GM12878 (cell line): Measurements from ENCODE around the gene SEBOX. TPM values are rescaled to one million over a fixed set of nuclear protein-coding genes. Genes with fewer than 3 reads are reported as not detected.

Experiments used
- CUX1 ChIP-seq: IDR thresholded peaks from 2 replicates; pipeline ENCODE4 v1.6.1; 2012; ENCODE audit warnings: improper control_type of control experiment, low read depth, low read length; ENCODE audit not compliant: insufficient replicate concordance
- MXI1 ChIP-seq: fragments of 150-350 bp; IDR thresholded peaks from 2 replicates; pipeline ENCODE4 v1.6.1; 2011; ENCODE audit warnings: low read depth, mild to moderate bottlenecking, inconsistent platforms, low read length, improper control_type of control experiment
- MYC ChIP-seq: IDR thresholded peaks from 2 replicates; pipeline ENCODE4 v1.6.1; 2011; ENCODE audit warnings: mild to moderate bottlenecking, low read length, moderate library complexity, inconsistent platforms; ENCODE audit not compliant: insufficient read depth, insufficient replicate concordance, insufficient read length, severe bottlenecking
- PML ChIP-seq: IDR thresholded peaks from 2 replicates; pipeline ENCODE4 v1.6.1; 2012; ENCODE audit warnings: low read length, inconsistent platforms
- SIX5 ChIP-seq: IDR thresholded peaks from 2 replicates; pipeline ENCODE4 v1.6.1; 2011; ENCODE audit warnings: mild to moderate bottlenecking, low read depth, low read length, moderate library complexity; ENCODE audit not compliant: severe bottlenecking
- TAF1 ChIP-seq: IDR thresholded peaks from 2 replicates; pipeline ENCODE4 v1.6.1; 2011; ENCODE audit warnings: mild to moderate bottlenecking, low read depth, low read length, borderline replicate concordance
- ZBTB11 ChIP-seq: fragments of 450-650 bp; formaldehyde crosslinking; IDR thresholded peaks from 2 replicates; pipeline ENCODE4 v1.5.0; 2022; ENCODE audit warnings: mild to moderate bottlenecking, missing genetic modification characterization
- ZNF207 ChIP-seq: fragments of 450-650 bp; IDR thresholded peaks from 2 replicates; pipeline ENCODE4 v1.6.1; 2014; ENCODE audit warnings: antibody characterized with exemption, mild to moderate bottlenecking, borderline replicate concordance
- ZNF687 ChIP-seq: fragments of 450-650 bp; IDR thresholded peaks from 2 replicates; pipeline ENCODE4 v1.6.1; 2017; ENCODE audit warnings: mild to moderate bottlenecking, moderate library complexity
- polyA plus RNA-seq, 11 experiments: library from polyadenylated mRNA; depleted of rRNA in 4 of 11; unstranded in 6 of 11; stranded (reverse) in 5 of 11; fragments of >200 nt; fragmentation: Nextera tagmentation in 4 of 11; fragmentation: Illumina TruSeq in 1 of 11; extraction: Ambion mirVana in 4 of 11; extraction: Trizol in 1 of 11; gene quantifications; 1 replicate in 1 of 11; 2 replicates in 10 of 11; pipeline versions ENCODE4 v1.2.1 to v1.2.3, GENCODE V29; 2011 to 2016; ENCODE audit warnings: inconsistent platforms in 2 of 11, missing spikeins in 2 of 11, low read depth in 1 of 11
- total RNA-seq, 4 experiments: library from RNA; depleted of rRNA in 3 of 4; stranded (reverse); fragments of >200 nt in 3 of 4; fragmentation: Illumina TruSeq in 1 of 4; extraction: Trizol in 1 of 4; gene quantifications; 2 replicates each; pipeline versions ENCODE4 v1.2.1 to v1.2.3, GENCODE V29; 2013 to 2021
- TF ChIP-seq, protein P1 (sequence below): fragments of 450-650 bp; IDR thresholded peaks from 2 replicates; pipeline ENCODE4 v1.6.1; 2017; ENCODE audit warnings: mild to moderate bottlenecking, low read depth, inconsistent platforms; ENCODE audit not compliant: poor library complexity, severe bottlenecking

SEBOX gene
- total and polyA plus RNA-seq, 10 of the 15 experiments (the other 5 are each of a cell fraction or from before 2014, with no cell fraction given): not detected

GRCh38 chr17:28357061-28357900 is 7.7 kb downstream of the SEBOX start, which contains the start of gene POLDIP2 (continued):
- no peak for TF ChIP-seq CUX1
- peak; percentile 73 for TF ChIP-seq PML
- peak; percentile 66 for TF ChIP-seq SIX5
- TF ChIP-seq MYC: peak; percentile 71
- TF ChIP-seq TAF1: peak; percentile 95
- TF ChIP-seq ZBTB11: peak; percentile 82
- peak; percentile 78 for TF ChIP-seq ZNF687
- peak; percentile 57; the same call in 1 of the 2 replicates for TF ChIP-seq ZNF207
- peak; percentile 81; the same call in 1 of the 2 replicates for TF ChIP-seq MXI1
- TF ChIP-seq, protein P1, sequence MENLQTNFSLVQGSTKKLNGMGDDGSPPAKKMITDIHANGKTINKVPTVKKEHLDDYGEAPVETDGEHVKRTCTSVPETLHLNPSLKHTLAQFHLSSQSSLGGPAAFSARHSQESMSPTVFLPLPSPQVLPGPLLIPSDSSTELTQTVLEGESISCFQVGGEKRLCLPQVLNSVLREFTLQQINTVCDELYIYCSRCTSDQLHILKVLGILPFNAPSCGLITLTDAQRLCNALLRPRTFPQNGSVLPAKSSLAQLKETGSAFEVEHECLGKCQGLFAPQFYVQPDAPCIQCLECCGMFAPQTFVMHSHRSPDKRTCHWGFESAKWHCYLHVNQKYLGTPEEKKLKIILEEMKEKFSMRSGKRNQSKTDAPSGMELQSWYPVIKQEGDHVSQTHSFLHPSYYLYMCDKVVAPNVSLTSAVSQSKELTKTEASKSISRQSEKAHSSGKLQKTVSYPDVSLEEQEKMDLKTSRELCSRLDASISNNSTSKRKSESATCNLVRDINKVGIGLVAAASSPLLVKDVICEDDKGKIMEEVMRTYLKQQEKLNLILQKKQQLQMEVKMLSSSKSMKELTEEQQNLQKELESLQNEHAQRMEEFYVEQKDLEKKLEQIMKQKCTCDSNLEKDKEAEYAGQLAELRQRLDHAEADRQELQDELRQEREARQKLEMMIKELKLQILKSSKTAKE: peak; percentile 44
